NCI-H1417 (cell line): ENCODE results near the gene GALNT9.
"Not testable (repeated sequence)": the region's sequence is repeated elsewhere in the genome, so short reads cannot be mapped to it uniquely, and the experiment has no call there.

Source experiments
- DNase-seq, 3 experiments: peaks; one replicate each; lab custom pipeline; 2025; lab: John Stamatoyannopoulos, UW

Gene GALNT9

GRCh38 chr12:132279184-132279889 is 50.1 kb downstream of the GALNT9 start:
- DNase-seq: no peak

- no peak for DNase-seq
These were observed 50.8 kb downstream of the GALNT9 start for GRCh38 chr12:132278401-132279183.

GRCh38 chr12:132277949-132278348 is 51.4 kb downstream of the GALNT9 start:
- no peak for DNase-seq

- DNase-seq: no peak
These were observed 51.9 kb downstream of the GALNT9 start for GRCh38 chr12:132277374-132277941.

GRCh38 chr12:132276827-132277373 is 52.5 kb downstream of the GALNT9 start:
- DNase-seq: peak in 1 of 3 experiments; percentile 35

- DNase-seq: no peak
These were observed 53.1 kb downstream of the GALNT9 start for GRCh38 chr12:132276066-132276826.

- DNase-seq: no peak
These were observed 53.8 kb downstream of the GALNT9 start for GRCh38 chr12:132275631-132276030.

- peak in 2 of 3 experiments; percentile 10 to 43 for DNase-seq
These were observed 54.3 kb downstream of the GALNT9 start for GRCh38 chr12:132275110-132275531.

- DNase-seq: no peak
These were observed 55.4 kb downstream of the GALNT9 start for GRCh38 chr12:132273992-132274334.

GRCh38 chr12:132272711-132273110 is 56.7 kb downstream of the GALNT9 start:
- no peak for DNase-seq

- no peak for DNase-seq
These were observed 57.7 kb downstream of the GALNT9 start for GRCh38 chr12:132271755-132272092.

- DNase-seq: peak; percentile 17 to 47 (median 34)
These were observed 58.2 kb downstream of the GALNT9 start for GRCh38 chr12:132270969-132271754.

GRCh38 chr12:132270516-132270915 is 58.9 kb downstream of the GALNT9 start:
- no peak for DNase-seq

- no peak for DNase-seq
These were observed 60.0 kb downstream of the GALNT9 start for GRCh38 chr12:132269271-132269968.

GRCh38 chr12:132268674-132269073 is 60.7 kb downstream of the GALNT9 start:
- peak in 2 of 3 experiments; percentile 10 to 38 for DNase-seq

- no peak for DNase-seq
These were observed 61.5 kb downstream of the GALNT9 start for GRCh38 chr12:132267873-132268272.

- DNase-seq: no peak
These were observed 62.6 kb downstream of the GALNT9 start for GRCh38 chr12:132266802-132267201.

- no peak for DNase-seq
These were observed 63.0 kb downstream of the GALNT9 start for GRCh38 chr12:132266370-132266769.

GRCh38 chr12:132265822-132266221 is 63.6 kb downstream of the GALNT9 start:
- DNase-seq: not testable (repeated sequence)

- no peak for DNase-seq
These were observed 64.2 kb downstream of the GALNT9 start for GRCh38 chr12:132265056-132265800.
